ENCODE results near the gene ERG28. TPM values are rescaled to one million over a fixed set of nuclear protein-coding genes. Genes with fewer than 3 reads are reported as not detected.

The ERG28 gene
- total and polyA plus RNA-seq, 2 donors (not counting 3 experiments of a cell fraction or from before 2014, with no cell fraction given), result 31.9 to 46.0 TPM

DNA sequence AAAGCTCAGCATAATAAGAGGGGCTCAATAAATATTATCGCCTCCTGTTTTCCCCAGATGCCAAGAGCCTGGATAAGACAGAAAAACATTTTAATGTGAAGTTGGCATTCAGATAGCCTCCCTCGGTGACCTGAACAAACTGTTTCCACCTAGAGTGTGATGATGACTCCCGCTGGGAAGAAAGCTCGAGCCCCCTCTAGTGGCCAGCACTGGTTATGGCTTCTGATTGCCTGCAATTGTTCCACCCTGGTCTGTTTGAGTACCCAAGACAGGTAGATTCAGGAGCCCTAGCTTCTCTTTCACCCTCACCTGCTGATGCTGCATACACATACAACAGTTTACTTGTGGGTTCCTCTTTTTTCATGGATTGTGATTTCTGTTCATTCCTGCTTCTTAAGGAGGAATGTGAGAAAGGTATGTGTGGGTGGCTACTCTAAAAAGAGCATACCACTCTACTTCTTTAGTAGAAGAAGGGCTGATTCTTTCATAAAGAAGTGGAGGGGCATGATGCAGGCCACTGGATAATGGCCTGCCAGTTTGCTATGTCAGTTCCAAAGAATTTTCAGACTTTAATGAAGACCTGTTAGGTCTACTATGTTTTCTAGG lies 6.4 kb downstream of the ERG28 start:
- Histone ChIP-seq H3K27me3 (ENCODE audit: control insufficient read depth in 2 of 2, insufficient read depth in 2 of 2, low read length in 2 of 2) (no peaks in the 10 kb centered on the region), H3K4me2 (ENCODE audit: insufficient read depth, low read length) (no peak overlapping the region), H3K79me2 (ENCODE audit: control insufficient read depth, insufficient read depth, low read length) (peaks cover 7% of the 10 kb centered on the region), H3K36me3 (ENCODE audit: control insufficient read depth in 2 of 2, extremely low read depth in 1 of 2, insufficient read depth in 2 of 2, low read length in 2 of 2) (peaks cover 15 to 22% of the 10 kb centered on the region in 2 experiments), H4K20me1 (replicated peaks; ENCODE audit: control insufficient read depth, extremely low read depth, insufficient read depth, low read length) (no peaks in the 10 kb centered on the region), H2AFZ (ENCODE audit: low read depth, low read length) (no peak overlapping the region), H3K9ac (replicated peaks; ENCODE audit: extremely low read depth, insufficient read depth, low read length) (no peak overlapping the region), H3K4me1 (ENCODE audit: control insufficient read depth, extremely low read depth, insufficient read depth, low read length) (peaks cover 6% of the 10 kb centered on the region), H3K4me3 (replicated peaks in 1 of 3; ENCODE audit: insufficient read depth in 1 of 3, low read depth in 1 of 3, low read length in 3 of 3) (no peak overlapping the region), H3K9me1 (replicated peaks; ENCODE audit: control insufficient read depth, extremely low read depth, insufficient read depth, low read length) (no peaks in the 10 kb centered on the region), H3K27ac (ENCODE audit: insufficient read depth, low read depth, low read length) (no peak overlapping the region), H3K9me3 (replicated peaks; ENCODE audit: control insufficient read depth, insufficient read depth, low read length) (no peaks in the 10 kb centered on the region)
- dilution Hi-C loops (cut with MboI; ENCODE audit: extremely low pct_ligation_motif_present, low sequenced_read_pairs) (no loop called here), intact Hi-C loops (cut with micrococcal nuclease) (loop anchor here (1.0 to 2.0 kb wide), 3 partner anchors 49 to 347 kb away; no protein-coding TSS in a partner anchor)
- no TSS peak for BruUV-seq (replicated peaks)
- ChIA-PET POLR2A (no interaction called here), CTCF (interaction anchor here (0.6 to 14.6 kb wide), 25 partner anchors 8 to 348 kb away, joined by 3 to 309 read pairs (median 5); partner anchors contain the start of genes FLVCR2 and TGFB3)
- TF ChIP-seq, protein P1, sequence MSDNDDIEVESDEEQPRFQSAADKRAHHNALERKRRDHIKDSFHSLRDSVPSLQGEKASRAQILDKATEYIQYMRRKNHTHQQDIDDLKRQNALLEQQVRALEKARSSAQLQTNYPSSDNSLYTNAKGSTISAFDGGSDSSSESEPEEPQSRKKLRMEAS (IDR thresholded peaks at IDR 0.05; ENCODE audit: insufficient read depth, insufficient read length), result no peak
- TF ChIP-seq GATA2 (IDR thresholded peaks at IDR 0.05; ENCODE audit: insufficient read depth, insufficient read length, low read depth, low read length), result no peak
- TF ChIP-seq, protein P2, sequence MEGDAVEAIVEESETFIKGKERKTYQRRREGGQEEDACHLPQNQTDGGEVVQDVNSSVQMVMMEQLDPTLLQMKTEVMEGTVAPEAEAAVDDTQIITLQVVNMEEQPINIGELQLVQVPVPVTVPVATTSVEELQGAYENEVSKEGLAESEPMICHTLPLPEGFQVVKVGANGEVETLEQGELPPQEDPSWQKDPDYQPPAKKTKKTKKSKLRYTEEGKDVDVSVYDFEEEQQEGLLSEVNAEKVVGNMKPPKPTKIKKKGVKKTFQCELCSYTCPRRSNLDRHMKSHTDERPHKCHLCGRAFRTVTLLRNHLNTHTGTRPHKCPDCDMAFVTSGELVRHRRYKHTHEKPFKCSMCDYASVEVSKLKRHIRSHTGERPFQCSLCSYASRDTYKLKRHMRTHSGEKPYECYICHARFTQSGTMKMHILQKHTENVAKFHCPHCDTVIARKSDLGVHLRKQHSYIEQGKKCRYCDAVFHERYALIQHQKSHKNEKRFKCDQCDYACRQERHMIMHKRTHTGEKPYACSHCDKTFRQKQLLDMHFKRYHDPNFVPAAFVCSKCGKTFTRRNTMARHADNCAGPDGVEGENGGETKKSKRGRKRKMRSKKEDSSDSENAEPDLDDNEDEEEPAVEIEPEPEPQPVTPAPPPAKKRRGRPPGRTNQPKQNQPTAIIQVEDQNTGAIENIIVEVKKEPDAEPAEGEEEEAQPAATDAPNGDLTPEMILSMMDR (IDR thresholded peaks at IDR 0.05; ENCODE audit: extremely low read depth in 1 of 2, insufficient read depth in 1 of 2, low read depth in 1 of 2, low read length in 2 of 2), result peak; percentile 92 to 94
- FAIRE-seq (peak; percentile 90), DNase-seq (ENCODE audit: low read depth, low spot score) (peak; percentile 77)

DNA sequence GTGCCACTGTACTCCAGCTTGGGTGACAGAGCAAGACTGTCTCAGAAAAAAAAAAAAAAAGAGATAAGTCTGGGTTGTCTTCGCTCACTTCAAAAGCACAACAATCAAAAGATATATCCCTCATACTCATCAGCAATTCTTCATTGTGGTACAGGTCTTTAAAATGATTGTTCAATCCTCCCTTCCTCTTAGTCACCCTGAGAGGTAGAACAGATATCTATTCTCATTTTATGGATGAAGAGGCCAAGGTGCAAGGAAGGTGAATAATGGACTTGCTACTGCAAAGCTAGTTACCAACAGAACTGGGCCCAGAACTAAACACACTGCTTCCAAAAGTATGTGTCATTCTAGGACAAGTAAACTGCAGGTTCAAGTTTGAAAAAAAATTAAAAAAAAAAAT lies 7.1 kb downstream of the ERG28 start:
- H3K79me2 ChIP-seq (ENCODE audit: control insufficient read depth, insufficient read depth, low read length), result peaks cover 2% of the 10 kb centered on the region
- H3K27ac ChIP-seq (ENCODE audit: insufficient read depth, low read depth, low read length), result no peak overlapping the region
- dilution Hi-C loops (cut with MboI; ENCODE audit: extremely low pct_ligation_motif_present, low sequenced_read_pairs) (no loop called here), intact Hi-C loops (cut with micrococcal nuclease) (no loop called here)
- H3K36me3 ChIP-seq (ENCODE audit: control insufficient read depth in 2 of 2, extremely low read depth in 1 of 2, insufficient read depth in 2 of 2, low read length in 2 of 2), result peaks cover 15 to 22% of the 10 kb centered on the region in 2 experiments
- H4K20me1 ChIP-seq (replicated peaks; ENCODE audit: control insufficient read depth, extremely low read depth, insufficient read depth, low read length), result no peaks in the 10 kb centered on the region
- peaks cover 8% of the 10 kb centered on the region for H3K4me1 ChIP-seq (ENCODE audit: control insufficient read depth, extremely low read depth, insufficient read depth, low read length)
- no peaks in the 10 kb centered on the region for H3K27me3 ChIP-seq (ENCODE audit: control insufficient read depth in 2 of 2, insufficient read depth in 2 of 2, low read length in 2 of 2)
- H3K9ac ChIP-seq (replicated peaks; ENCODE audit: extremely low read depth, insufficient read depth, low read length), result no peak overlapping the region
- CTCF ChIA-PET, result interaction anchor here (0.7 to 14.6 kb wide), 19 partner anchors 8 to 348 kb away, joined by 3 to 309 read pairs (median 6); partner anchors contain the start of genes FLVCR2 and TGFB3
- TF ChIP-seq, protein P1 (IDR thresholded peaks at IDR 0.05; ENCODE audit: insufficient read depth, insufficient read length), result no peak
- TF ChIP-seq POLR2AphosphoS5 (IDR thresholded peaks at IDR 0.05; ENCODE audit: insufficient read depth, low read depth, low read length), result no peak
- TF ChIP-seq EZH2 (IDR thresholded peaks at IDR 0.05; ENCODE audit: borderline replicate concordance, low read depth, low read length, severe bottlenecking), result no peak
- TF ChIP-seq JUN (IDR thresholded peaks at IDR 0.05; ENCODE audit: borderline replicate concordance, insufficient read depth, insufficient read length, low read depth), result no peak
- TF ChIP-seq, protein P2 (IDR thresholded peaks at IDR 0.05; ENCODE audit: extremely low read depth in 1 of 2, insufficient read depth in 1 of 2, low read depth in 1 of 2, low read length in 2 of 2), result no peak
- TF ChIP-seq MYC (IDR thresholded peaks at IDR 0.05; ENCODE audit: low read depth, low read length), result no peak
- TF ChIP-seq GATA2 (IDR thresholded peaks at IDR 0.05; ENCODE audit: insufficient read depth, insufficient read length, low read depth, low read length), result no peak
- no peak for TF ChIP-seq POLR2A (IDR thresholded peaks at IDR 0.05; ENCODE audit: low read depth, low read length)
- no peak for TF ChIP-seq FOS (IDR thresholded peaks at IDR 0.05; ENCODE audit: borderline replicate concordance, insufficient read depth, low read length)
- FAIRE-seq (no peak), DNase-seq (ENCODE audit: low read depth, low spot score) (no peak)
- BruUV-seq (replicated peaks), result no TSS peak
- POLR2A ChIA-PET, result no interaction called here
- no peak overlapping the region for H3K4me2 ChIP-seq (ENCODE audit: insufficient read depth, low read length)
- no peaks in the 10 kb centered on the region for H3K9me1 ChIP-seq (replicated peaks; ENCODE audit: control insufficient read depth, extremely low read depth, insufficient read depth, low read length)
- no peak overlapping the region for H3K4me3 ChIP-seq (replicated peaks in 1 of 3; ENCODE audit: insufficient read depth in 1 of 3, low read depth in 1 of 3, low read length in 3 of 3)
- no peak overlapping the region for H2AFZ ChIP-seq (ENCODE audit: low read depth, low read length)
- H3K9me3 ChIP-seq (replicated peaks; ENCODE audit: control insufficient read depth, insufficient read depth, low read length), result no peaks in the 10 kb centered on the region
